GM10248 (cell line): Measurements from ENCODE around the gene KRTAP9-1.
"Not testable (repeated sequence)": the region's sequence is repeated elsewhere in the genome, so short reads cannot be mapped to it uniquely, and the experiment has no call there.

ENCODE experiments used
- CTCF ChIA-PET: fragments of 300-600 bp; sonication (Branson Sonifier 250); formaldehyde crosslinking; extraction: SDS; loops from one replicate; lab custom pipeline; 2021; ENCODE audit warnings: antibody characterized with exemption; lab: Yijun Ruan, JAX
- POLR2A ChIA-PET: fragments of 350-650 bp; sonication (Branson Sonifier 250); formaldehyde crosslinking; extraction: SDS; loops from one replicate; lab custom pipeline; 2020; ENCODE audit warnings: antibody characterized with exemption; lab: Yijun Ruan, JAX
- DNase-seq: peaks from one replicate; pipeline ENCODE4 v3.0.0; 2012; ENCODE audit errors: extremely low spot score
- CTCF ChIP-seq: IDR thresholded peaks from 2 replicates; pipeline ENCODE4 v1.5.1; 2012; ENCODE audit warnings: mild to moderate bottlenecking, low read depth; ENCODE audit errors: extremely low read depth, missing control alignments, control extremely low read depth

Gene KRTAP9-1

GRCh38 chr17:41189837-41190318, at the start of gene KRTAP9-1:
TSS of gene KRTAP9-1 (plus strand) at chr17:41189887. CDS start at chr17:41189887, 0 bp downstream.
- DNase-seq, CTCF ChIA-PET, POLR2A ChIA-PET: not testable (repeated sequence)

GRCh38 chr17:41140360-41141131, 49.1 kb upstream of the KRTAP9-1 start, which contains the start of gene KRTAP4-6:
TSS of gene KRTAP4-6 (minus strand) at chr17:41140544. CDS start at chr17:41140487, 57 bp downstream.
- no peak for TF ChIP-seq CTCF
- ChIA-PET CTCF (interaction anchor here (1.0 kb wide), 1 partner anchor 11 kb away, joined by 4 read pairs; no protein-coding TSS in a partner anchor), POLR2A (no interaction called here)
- no peak for DNase-seq

GRCh38 chr17:41141361-41141760, 48.3 kb upstream of the KRTAP9-1 start:
- ChIA-PET POLR2A (no interaction called here), CTCF (interaction anchor here (1.0 kb wide), 2 partner anchors 12 to 13 kb away, joined by 3 to 4 read pairs; no protein-coding TSS in a partner anchor)
- no peak for TF ChIP-seq CTCF
- no peak for DNase-seq

- no peak for TF ChIP-seq CTCF
- POLR2A ChIA-PET, result no interaction called here
- CTCF ChIA-PET, result no interaction called here
- no peak for DNase-seq
Observed at GRCh38 chr17:41144846-41145245, 44.8 kb upstream of the KRTAP9-1 start.

GRCh38 chr17:41145261-41145660, 44.4 kb upstream of the KRTAP9-1 start:
- TF ChIP-seq CTCF, result no peak
- POLR2A ChIA-PET, result no interaction called here
- no peak for DNase-seq
- CTCF ChIA-PET, result no interaction called here

- no peak for TF ChIP-seq CTCF
- no peak for DNase-seq
- ChIA-PET POLR2A (no interaction called here), CTCF (no interaction called here)
Observed at GRCh38 chr17:41147531-41148204, 42.0 kb upstream of the KRTAP9-1 start.

DNA sequence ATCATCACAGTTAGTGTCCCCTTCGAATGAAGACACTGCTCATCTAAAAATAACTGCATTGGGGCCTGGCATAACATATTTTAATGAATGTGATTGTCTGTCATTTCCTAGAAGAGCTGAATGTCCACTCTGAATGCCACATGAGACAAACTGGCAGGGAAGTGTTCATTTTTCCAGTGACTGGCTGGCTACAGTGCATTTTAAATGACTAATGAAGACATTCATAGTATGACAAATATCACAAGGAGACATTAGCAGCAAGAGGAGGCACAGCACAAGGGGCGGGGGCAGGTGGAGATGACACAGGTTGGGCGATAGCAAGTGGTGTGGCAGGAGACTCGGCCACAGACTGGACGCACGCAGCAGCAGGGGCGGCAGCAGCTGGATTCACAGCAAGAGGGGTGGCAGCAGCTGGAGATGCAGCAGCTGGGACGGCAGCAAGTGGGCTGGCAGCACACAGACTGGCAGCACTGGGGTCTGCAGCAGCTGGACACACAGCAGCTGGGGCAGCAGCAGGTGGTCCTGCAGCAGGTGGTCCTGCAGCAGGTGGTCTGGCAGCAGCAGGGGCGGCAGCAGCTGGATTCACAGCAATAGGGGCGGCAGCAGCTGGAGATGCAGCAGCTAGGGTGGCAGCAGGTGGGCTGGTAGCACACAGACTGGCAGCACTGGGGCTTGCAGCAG, 40.6 kb upstream of the KRTAP9-1 start:
- POLR2A ChIA-PET, result interaction anchor here (0.6 kb wide), 1 partner anchor 250 kb away, joined by 6 read pairs; no protein-coding TSS in a partner anchor

More for the DNA sequence above, 40.6 kb upstream of the KRTAP9-1 start:
- DNase-seq, CTCF ChIA-PET: not testable (repeated sequence)
